K562 (cell line): ENCODE measurements around the gene ANO2.

Experiments used
- HCFC1 ChIP-seq: IDR thresholded peaks from 2 replicates; pipeline ENCODE4 v1.6.1; 2012; ENCODE audit warnings: low read depth, low read length, improper control_type of control experiment
- POLR2A ChIP-seq: fragments of 450-650 bp; conservative IDR thresholded peaks from 2 replicates; pipeline ENCODE4 v1.6.1; 2016
- POLR2AphosphoS2 ChIP-seq: IDR thresholded peaks from 2 replicates; pipeline ENCODE4 v1.6.1; 2012; ENCODE audit warnings: low read length, improper control_type of control experiment
- RNF2 ChIP-seq: sonication (generic); IDR thresholded peaks from 2 replicates; pipeline ENCODE4 v1.6.1; 2016
- SIN3A ChIP-seq, 2 experiments: fragments of 150-350 bp in 1 of 2; IDR thresholded peaks; 2 replicates each; pipeline ENCODE4 v1.6.1; 2011 to 2016; ENCODE audit warnings: borderline replicate concordance in 2 of 2, low read depth in 2 of 2, low read length in 2 of 2, mild to moderate bottlenecking in 2 of 2, moderate library complexity in 2 of 2; ENCODE audit not compliant: control insufficient read depth in 1 of 2
- SIRT6 ChIP-seq: IDR thresholded peaks from one replicate; pipeline ENCODE4 v1.6.1; 2012; ENCODE audit warnings: low read depth, mild to moderate bottlenecking, control low read depth, inconsistent platforms, low read length, moderate library complexity
- TAF1 ChIP-seq: IDR thresholded peaks from 2 replicates; pipeline ENCODE4 v1.6.1; 2011; ENCODE audit warnings: mild to moderate bottlenecking, low read length, moderate library complexity; ENCODE audit not compliant: insufficient read depth, control insufficient read depth, severe bottlenecking; ENCODE audit errors: extremely low read depth
- TF ChIP-seq, protein P1 (sequence below), 2 experiments: fragments of 150-350 bp in 1 of 2; IDR thresholded peaks; 2 replicates each; pipeline ENCODE4 v1.6.1; 2012 to 2016; ENCODE audit warnings: low read depth in 2 of 2, low read length in 2 of 2, mild to moderate bottlenecking in 1 of 2, moderate library complexity in 1 of 2

- no peak for TF ChIP-seq SIN3A (IDR thresholded peaks at IDR 0.05; ENCODE audit: borderline replicate concordance in 2 of 2, control insufficient read depth in 1 of 2, low read depth in 2 of 2, low read length in 2 of 2)
- no peak for TF ChIP-seq HCFC1
- TF ChIP-seq, protein P1, sequence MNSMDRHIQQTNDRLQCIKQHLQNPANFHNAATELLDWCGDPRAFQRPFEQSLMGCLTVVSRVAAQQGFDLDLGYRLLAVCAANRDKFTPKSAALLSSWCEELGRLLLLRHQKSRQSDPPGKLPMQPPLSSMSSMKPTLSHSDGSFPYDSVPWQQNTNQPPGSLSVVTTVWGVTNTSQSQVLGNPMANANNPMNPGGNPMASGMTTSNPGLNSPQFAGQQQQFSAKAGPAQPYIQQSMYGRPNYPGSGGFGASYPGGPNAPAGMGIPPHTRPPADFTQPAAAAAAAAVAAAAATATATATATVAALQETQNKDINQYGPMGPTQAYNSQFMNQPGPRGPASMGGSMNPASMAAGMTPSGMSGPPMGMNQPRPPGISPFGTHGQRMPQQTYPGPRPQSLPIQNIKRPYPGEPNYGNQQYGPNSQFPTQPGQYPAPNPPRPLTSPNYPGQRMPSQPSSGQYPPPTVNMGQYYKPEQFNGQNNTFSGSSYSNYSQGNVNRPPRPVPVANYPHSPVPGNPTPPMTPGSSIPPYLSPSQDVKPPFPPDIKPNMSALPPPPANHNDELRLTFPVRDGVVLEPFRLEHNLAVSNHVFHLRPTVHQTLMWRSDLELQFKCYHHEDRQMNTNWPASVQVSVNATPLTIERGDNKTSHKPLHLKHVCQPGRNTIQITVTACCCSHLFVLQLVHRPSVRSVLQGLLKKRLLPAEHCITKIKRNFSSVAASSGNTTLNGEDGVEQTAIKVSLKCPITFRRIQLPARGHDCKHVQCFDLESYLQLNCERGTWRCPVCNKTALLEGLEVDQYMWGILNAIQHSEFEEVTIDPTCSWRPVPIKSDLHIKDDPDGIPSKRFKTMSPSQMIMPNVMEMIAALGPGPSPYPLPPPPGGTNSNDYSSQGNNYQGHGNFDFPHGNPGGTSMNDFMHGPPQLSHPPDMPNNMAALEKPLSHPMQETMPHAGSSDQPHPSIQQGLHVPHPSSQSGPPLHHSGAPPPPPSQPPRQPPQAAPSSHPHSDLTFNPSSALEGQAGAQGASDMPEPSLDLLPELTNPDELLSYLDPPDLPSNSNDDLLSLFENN (IDR thresholded peaks at IDR 0.05; ENCODE audit: low read depth in 2 of 2, low read length in 2 of 2) = no peak
- no peak for TF ChIP-seq POLR2AphosphoS2
- no peak for TF ChIP-seq POLR2A
- no peak for TF ChIP-seq TAF1
- TF ChIP-seq RNF2 = no peak
- no peak for TF ChIP-seq SIRT6
Measured at GRCh38 chr12:5884285-5884684, 60.8 kb downstream of the ANO2 start.
